Smooth muscle cell (in vitro differentiated cells): Measurements from ENCODE around the gene TM4SF1. TPM values are rescaled to one million over a fixed set of nuclear protein-coding genes. Genes with fewer than 3 reads are reported as not detected.

ENCODE experiments used
- DNase-seq: peaks from one replicate; lab custom pipeline; 2025; ENCODE audit not compliant: unreplicated experiment; lab: John Stamatoyannopoulos, UW
- H2AFZ ChIP-seq: fragments of 200-600 bp; sonication (generic); 2 replicates; pipeline ENCODE4 v1.6.0; 2016; ENCODE audit warnings: antibody characterized with exemption, low read depth, mild to moderate bottlenecking
- H3F3A ChIP-seq: fragments of 200-600 bp; sonication (generic); 2 replicates; pipeline ENCODE4 v1.6.0; 2017; ENCODE audit warnings: antibody characterized with exemption, low read depth
- H3K27ac ChIP-seq: fragments of 200-600 bp; sonication (generic); 2 replicates; pipeline ENCODE4 v1.5.1; 2016; ENCODE audit warnings: low read depth, mild to moderate bottlenecking
- H3K27me3 ChIP-seq: fragments of 200-600 bp; sonication (generic); 2 replicates; pipeline ENCODE4 v1.6.1; 2016; ENCODE audit warnings: low read depth, mild to moderate bottlenecking
- H3K36me3 ChIP-seq: fragments of 200-600 bp; sonication (generic); 2 replicates; pipeline ENCODE4 v1.5.1; 2016; ENCODE audit warnings: low read depth
- H3K4me1 ChIP-seq: fragments of 200-600 bp; sonication (generic); 2 replicates; pipeline ENCODE4 v1.5.1; 2016; ENCODE audit warnings: low read depth
- H3K4me2 ChIP-seq: fragments of 200-600 bp; sonication (generic); 2 replicates; pipeline ENCODE4 v1.6.0; 2016; ENCODE audit warnings: mild to moderate bottlenecking
- H3K4me3 ChIP-seq: fragments of 200-600 bp; sonication (generic); 2 replicates; pipeline ENCODE4 v1.5.1; 2016; ENCODE audit warnings: mild to moderate bottlenecking
- H3K79me2 ChIP-seq: fragments of 200-600 bp; sonication (generic); 2 replicates; pipeline ENCODE4 v1.6.0; 2016; ENCODE audit warnings: low read depth, mild to moderate bottlenecking
- H3K9ac ChIP-seq: fragments of 200-600 bp; sonication (generic); 2 replicates; pipeline ENCODE4 v1.6.0; 2016; ENCODE audit warnings: low read depth
- H3K9me3 ChIP-seq: fragments of 200-600 bp; sonication (generic); replicated peaks from 2 replicates; pipeline ENCODE4 v1.5.1; 2016; ENCODE audit warnings: low read depth
- H4K20me1 ChIP-seq: fragments of 200-600 bp; sonication (generic); 2 replicates; pipeline ENCODE4 v1.6.0; 2016; ENCODE audit warnings: low read depth
- WGBS: methylation state at CpG from one replicate; pipeline ENCODE4 v1.1.7; 2016; ENCODE audit warnings: low lambda C conversion rate; 5-methylcytosine and 5-hydroxymethylcytosine counted together
- polyA plus RNA-seq: library from polyadenylated mRNA; unstranded; fragments of >200 nt; fragmentation: Nextera tagmentation; extraction: Ambion mirVana; gene quantifications from 2 replicates; pipeline ENCODE4 v1.2.1, GENCODE V29; 2016
- total RNA-seq: library from RNA; depleted of rRNA; stranded (reverse); fragments of >200 nt; gene quantifications from 2 replicates; pipeline ENCODE4 v1.2.3, GENCODE V29; 2014
- TF ChIP-seq, protein P1 (sequence below): fragments of 200-600 bp; sonication (generic); IDR thresholded peaks from 2 replicates; pipeline ENCODE4 v1.5.1; 2017; ENCODE audit warnings: borderline replicate concordance, mild to moderate bottlenecking, antibody characterized with exemption; ENCODE audit not compliant: insufficient read depth, poor library complexity, severe bottlenecking

Gene TM4SF1
- total and polyA plus RNA-seq, 2 experiments from 2014 or later = 37.5 to 134 TPM

DNA sequence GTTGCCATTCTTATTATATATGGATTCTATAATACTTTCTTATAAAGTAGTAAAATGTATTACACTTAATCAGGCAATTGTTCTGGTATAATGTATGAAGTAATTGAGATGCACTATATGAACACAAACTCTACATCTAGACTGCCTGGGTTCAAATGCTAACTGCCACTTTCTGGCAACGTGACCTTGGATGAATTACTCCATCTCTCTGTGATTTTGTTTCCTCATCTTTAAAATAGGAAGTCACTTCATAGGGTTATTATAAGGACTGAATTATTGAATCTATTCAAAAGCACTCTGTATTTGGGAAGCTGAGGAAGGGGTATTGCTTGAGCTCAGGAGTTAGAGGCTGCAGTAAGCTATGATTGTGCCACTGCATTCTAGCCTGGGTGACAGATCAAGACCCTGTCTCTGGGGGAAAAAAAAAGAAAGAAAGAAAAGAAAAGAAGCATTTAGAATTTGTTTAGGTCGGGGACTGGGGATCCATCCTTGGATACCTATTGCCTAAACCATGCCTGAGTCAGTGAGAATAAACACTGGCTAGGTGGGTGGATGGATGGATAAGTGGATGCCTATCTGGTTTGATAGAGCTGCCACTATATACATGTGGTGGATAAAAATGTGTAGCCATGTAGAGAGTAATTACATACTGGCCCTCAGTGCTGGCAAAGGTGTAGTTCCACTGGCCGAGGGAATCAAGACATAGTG lies 2.5 kb downstream of the TM4SF1 start:
- H2AFZ ChIP-seq = no peak overlapping the region
- peaks cover 28% of the 10 kb centered on the region for H3K4me1 ChIP-seq
- WGBS = 93% methylated on average over 3 of the region's 3 CpGs
- H3K27ac ChIP-seq = peak overlapping the region; percentile 76
- TF ChIP-seq, protein P1, sequence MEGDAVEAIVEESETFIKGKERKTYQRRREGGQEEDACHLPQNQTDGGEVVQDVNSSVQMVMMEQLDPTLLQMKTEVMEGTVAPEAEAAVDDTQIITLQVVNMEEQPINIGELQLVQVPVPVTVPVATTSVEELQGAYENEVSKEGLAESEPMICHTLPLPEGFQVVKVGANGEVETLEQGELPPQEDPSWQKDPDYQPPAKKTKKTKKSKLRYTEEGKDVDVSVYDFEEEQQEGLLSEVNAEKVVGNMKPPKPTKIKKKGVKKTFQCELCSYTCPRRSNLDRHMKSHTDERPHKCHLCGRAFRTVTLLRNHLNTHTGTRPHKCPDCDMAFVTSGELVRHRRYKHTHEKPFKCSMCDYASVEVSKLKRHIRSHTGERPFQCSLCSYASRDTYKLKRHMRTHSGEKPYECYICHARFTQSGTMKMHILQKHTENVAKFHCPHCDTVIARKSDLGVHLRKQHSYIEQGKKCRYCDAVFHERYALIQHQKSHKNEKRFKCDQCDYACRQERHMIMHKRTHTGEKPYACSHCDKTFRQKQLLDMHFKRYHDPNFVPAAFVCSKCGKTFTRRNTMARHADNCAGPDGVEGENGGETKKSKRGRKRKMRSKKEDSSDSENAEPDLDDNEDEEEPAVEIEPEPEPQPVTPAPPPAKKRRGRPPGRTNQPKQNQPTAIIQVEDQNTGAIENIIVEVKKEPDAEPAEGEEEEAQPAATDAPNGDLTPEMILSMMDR = no peak
- H3F3A ChIP-seq = peaks cover 7% of the 10 kb centered on the region
- H3K79me2 ChIP-seq = no peaks in the 10 kb centered on the region
- no peak for DNase-seq
- H3K36me3 ChIP-seq = no peaks in the 10 kb centered on the region
- no peak overlapping the region for H3K4me3 ChIP-seq
- no peaks in the 10 kb centered on the region for H3K9me3 ChIP-seq
- H3K27me3 ChIP-seq = no peaks in the 10 kb centered on the region
- no peak overlapping the region for H3K9ac ChIP-seq
- H4K20me1 ChIP-seq = no peaks in the 10 kb centered on the region
- no peak overlapping the region for H3K4me2 ChIP-seq

DNA sequence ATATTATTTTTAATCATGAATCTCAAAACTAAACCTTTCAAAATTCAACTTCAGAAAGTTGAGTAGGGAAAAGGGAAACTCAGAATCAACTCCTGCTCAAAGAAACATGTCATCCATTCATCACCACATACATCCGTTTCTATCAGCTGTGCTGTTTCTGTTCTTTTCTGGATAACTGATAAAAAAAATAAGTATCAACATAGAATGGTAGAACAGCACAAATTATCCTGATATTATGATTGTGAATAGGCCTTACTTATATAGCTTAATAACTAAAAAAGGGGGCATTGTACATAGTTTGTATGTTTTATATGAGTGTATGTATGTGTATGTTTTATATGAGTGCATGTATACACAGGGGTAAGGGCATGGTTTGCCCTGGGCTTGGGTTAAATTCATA lies 3.1 kb downstream of the TM4SF1 start:
- H3K27ac ChIP-seq = peak overlapping the region; percentile 75
- H3K27me3 ChIP-seq = no peaks in the 10 kb centered on the region
- no peak overlapping the region for H3K4me3 ChIP-seq
- DNase-seq = no peak
- TF ChIP-seq, protein P1 = no peak
- WGBS = 88% methylated on average over 1 of the region's 1 CpG
- no peak overlapping the region for H2AFZ ChIP-seq
- H3F3A ChIP-seq = peaks cover 7% of the 10 kb centered on the region
- H3K4me2 ChIP-seq = peak overlapping the region; percentile 36
- H3K36me3 ChIP-seq = no peaks in the 10 kb centered on the region
- no peaks in the 10 kb centered on the region for H3K79me2 ChIP-seq
- no peaks in the 10 kb centered on the region for H3K9me3 ChIP-seq
- H3K4me1 ChIP-seq = peaks cover 33% of the 10 kb centered on the region
- H4K20me1 ChIP-seq = no peaks in the 10 kb centered on the region
- no peak overlapping the region for H3K9ac ChIP-seq

DNA sequence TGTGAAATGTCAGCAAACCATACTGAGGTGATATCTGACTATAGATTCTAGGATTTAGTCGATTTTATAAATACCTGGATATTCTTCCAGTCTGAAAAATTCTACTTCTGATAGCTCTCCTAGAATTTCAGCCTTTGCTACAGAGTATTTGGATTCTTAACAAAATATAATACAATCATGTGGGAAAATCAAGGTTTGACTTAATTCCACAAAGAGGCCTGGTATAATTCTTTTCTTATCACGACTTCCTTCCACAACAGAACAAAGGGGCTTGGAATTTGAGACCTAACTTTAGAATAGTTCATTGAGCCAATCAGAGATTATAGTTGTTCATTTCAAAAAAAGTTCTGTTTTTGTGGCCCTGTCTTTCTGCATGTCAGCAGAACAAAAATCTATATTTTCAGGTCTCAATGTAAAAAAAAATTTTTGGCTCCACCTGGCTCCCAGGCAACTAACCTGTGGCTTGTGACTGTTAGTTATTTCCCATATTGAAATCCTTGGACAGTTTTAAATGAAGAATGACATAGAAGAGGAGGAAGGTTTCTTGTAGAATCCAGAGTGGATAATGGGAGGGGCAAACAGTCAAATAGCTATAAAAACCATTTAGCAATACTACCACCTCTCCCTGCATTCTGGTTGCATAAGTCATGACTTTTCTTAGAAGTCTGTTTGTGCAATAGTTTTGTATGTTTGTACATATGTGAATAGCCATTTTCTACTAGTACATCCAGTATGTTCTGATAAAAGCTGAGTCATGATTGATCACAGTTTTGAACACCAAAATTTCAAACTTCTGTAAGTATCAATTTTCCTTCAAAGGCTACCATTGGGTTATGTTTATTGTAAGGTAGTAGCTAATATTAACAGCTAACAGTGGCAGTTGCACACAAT lies 4.0 kb downstream of the TM4SF1 start:
- no peaks in the 10 kb centered on the region for H3K79me2 ChIP-seq
- no peaks in the 10 kb centered on the region for H3K36me3 ChIP-seq
- no peaks in the 10 kb centered on the region for H4K20me1 ChIP-seq
- no peak overlapping the region for H3K4me3 ChIP-seq
- H3K4me1 ChIP-seq = peaks cover 37% of the 10 kb centered on the region
- peak overlapping the region; percentile 75 for H3K27ac ChIP-seq
- no peak for DNase-seq
- H3K27me3 ChIP-seq = no peaks in the 10 kb centered on the region
- peak overlapping the region; percentile 36 for H3K4me2 ChIP-seq
- TF ChIP-seq, protein P1 = no peak
- no peak overlapping the region for H2AFZ ChIP-seq
- H3K9me3 ChIP-seq = no peaks in the 10 kb centered on the region
- H3K9ac ChIP-seq = no peak overlapping the region
- WGBS = 90% methylated on average over 2 of the region's 2 CpGs
- H3F3A ChIP-seq = peaks cover 7% of the 10 kb centered on the region
